ENCODE data around the gene MUCL3.
"Not testable (repeated sequence)": the region's sequence is repeated elsewhere in the genome, so short reads cannot be mapped to it uniquely, and the experiment has no call there.

MUCL3 gene

DNA sequence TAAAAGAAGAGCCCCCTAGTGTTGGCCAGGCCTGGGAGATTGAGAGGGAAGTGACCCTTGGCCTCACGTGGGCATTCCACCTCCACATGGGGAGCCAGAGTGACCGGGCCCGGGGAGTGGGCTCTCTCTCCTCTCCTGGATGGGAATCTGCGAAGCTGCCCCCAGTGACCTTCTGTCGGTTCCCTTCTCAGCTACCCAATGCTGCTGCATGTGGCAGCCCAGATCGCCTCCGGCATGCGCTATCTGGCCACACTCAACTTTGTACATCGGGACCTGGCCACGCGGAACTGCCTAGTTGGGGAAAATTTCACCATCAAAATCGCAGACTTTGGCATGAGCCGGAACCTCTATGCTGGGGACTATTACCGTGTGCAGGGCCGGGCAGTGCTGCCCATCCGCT, 42.9 kb upstream of the MUCL3 start:
- TF ChIP-seq BACH2 (CRISPR knock-in tag; IDR thresholded peaks at IDR 0.05; ENCODE audit: borderline replicate concordance) (no peak), ZNF565 (CRISPR knock-in tag; conservative IDR thresholded peaks at IDR 0.05; ENCODE audit: low read depth) (no peak), PPARA (CRISPR knock-in tag; IDR thresholded peaks at IDR 0.05; ENCODE audit: borderline replicate concordance) (no peak), ZFP30 (CRISPR knock-in tag; IDR thresholded peaks at IDR 0.05) (no peak), TOX (CRISPR knock-in tag; IDR thresholded peaks at IDR 0.05; ENCODE audit: borderline replicate concordance) (no peak), ZNF70 (CRISPR knock-in tag; IDR thresholded peaks at IDR 0.05) (no peak), GLIS3 (CRISPR knock-in tag; IDR thresholded peaks at IDR 0.05) (no peak)
- ATAC-seq: no peak

DNA sequence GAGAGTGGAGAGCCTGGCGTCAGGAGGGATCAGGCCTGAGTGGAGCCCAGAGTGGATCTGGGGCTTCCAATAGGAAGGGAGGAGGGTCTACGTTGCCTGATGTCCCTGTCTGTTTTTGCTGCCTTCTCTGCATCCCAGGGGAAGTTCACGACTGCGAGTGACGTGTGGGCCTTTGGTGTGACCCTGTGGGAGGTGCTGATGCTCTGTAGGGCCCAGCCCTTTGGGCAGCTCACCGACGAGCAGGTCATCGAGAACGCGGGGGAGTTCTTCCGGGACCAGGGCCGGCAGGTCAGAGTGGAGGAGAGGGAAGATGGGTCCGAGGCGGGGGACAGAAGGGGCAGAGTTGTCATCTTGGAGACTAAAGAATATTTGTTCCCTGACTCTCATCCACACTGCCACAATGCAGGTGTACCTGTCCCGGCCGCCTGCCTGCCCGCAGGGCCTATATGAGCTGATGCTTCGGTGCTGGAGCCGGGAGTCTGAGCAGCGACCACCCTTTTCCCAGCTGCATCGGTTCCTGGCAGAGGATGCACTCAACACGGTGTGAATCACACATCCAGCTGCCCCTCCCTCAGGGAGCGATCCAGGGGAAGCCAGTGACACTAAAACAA, 41.9 kb upstream of the MUCL3 start:
- ATAC-seq: no peak
- TF ChIP-seq CSDC2 (CRISPR knock-in tag; IDR thresholded peaks at IDR 0.05) (no peak), GLIS3 (CRISPR knock-in tag; IDR thresholded peaks at IDR 0.05) (no peak), OSR1 (CRISPR knock-in tag; IDR thresholded peaks at IDR 0.05) (no peak), ZFP30 (CRISPR knock-in tag; IDR thresholded peaks at IDR 0.05) (no peak), RARB (CRISPR knock-in tag; IDR thresholded peaks at IDR 0.05) (no peak), SNAI2 (CRISPR knock-in tag; IDR thresholded peaks at IDR 0.05) (no peak), ZNF70 (CRISPR knock-in tag; IDR thresholded peaks at IDR 0.05) (no peak), ZNF8 (CRISPR knock-in tag; IDR thresholded peaks at IDR 0.05) (no peak), ZFP3 (CRISPR knock-in tag; IDR thresholded peaks at IDR 0.05) (no peak)
- TF ChIP-seq, protein P1, sequence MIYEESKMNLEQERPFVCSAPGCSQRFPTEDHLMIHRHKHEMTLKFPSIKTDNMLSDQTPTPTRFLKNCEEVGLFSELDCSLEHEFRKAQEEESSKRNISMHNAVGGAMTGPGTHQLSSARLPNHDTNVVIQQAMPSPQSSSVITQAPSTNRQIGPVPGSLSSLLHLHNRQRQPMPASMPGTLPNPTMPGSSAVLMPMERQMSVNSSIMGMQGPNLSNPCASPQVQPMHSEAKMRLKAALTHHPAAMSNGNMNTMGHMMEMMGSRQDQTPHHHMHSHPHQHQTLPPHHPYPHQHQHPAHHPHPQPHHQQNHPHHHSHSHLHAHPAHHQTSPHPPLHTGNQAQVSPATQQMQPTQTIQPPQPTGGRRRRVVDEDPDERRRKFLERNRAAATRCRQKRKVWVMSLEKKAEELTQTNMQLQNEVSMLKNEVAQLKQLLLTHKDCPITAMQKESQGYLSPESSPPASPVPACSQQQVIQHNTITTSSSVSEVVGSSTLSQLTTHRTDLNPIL (CRISPR knock-in tag; IDR thresholded peaks at IDR 0.05; ENCODE audit: low read depth): no peak

DNA sequence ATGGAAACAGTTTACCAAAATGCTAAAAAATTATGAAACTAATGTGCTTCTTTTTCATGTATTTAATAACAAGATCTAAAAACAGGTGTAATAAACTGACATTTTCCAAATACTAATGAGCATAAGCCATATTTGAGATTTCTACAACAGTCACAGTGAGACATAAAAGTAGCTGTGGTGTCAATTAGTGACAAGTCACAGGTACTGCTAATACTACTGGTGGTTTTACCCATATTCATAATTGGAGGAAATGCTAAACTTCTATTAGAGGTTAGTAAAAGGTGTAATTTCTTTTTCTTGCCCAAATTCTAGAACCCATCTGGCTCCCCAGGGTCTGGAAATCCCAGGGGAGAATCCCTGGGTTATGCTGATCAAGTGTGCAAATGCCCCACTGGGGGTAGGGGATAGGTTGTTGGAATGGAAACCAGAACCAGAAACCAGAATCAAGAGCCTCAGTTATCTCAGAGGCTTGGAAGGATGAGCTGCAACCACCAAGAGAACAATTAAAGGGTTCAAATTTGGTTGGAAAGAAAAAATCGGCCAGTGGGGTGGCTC, 39.8 kb upstream of the MUCL3 start:
- no peak for ATAC-seq

DNA sequence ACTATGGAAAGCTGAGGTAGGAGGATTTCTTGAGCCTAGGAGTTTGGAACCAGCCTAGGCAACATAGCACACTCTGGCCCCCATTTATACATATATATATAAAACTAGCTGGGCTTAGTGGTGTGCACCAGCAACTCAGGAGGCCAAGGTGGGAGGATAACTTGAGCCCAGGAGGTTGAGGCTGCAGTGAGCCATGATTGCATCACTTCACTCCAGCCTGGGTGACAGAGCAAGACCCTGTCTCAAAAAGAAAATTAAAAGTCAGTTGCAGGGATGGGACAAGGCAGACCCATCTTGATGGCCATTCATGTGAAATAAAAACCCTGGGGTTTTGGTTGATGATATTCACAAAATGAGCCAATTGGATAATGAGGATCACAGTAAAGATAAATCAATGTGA, 39.3 kb upstream of the MUCL3 start:
- TF ChIP-seq ZFP30 (CRISPR knock-in tag; IDR thresholded peaks at IDR 0.05) (no peak), ZNF8 (CRISPR knock-in tag; IDR thresholded peaks at IDR 0.05) (no peak), TOX (CRISPR knock-in tag; IDR thresholded peaks at IDR 0.05; ENCODE audit: borderline replicate concordance) (no peak), PPARA (CRISPR knock-in tag; IDR thresholded peaks at IDR 0.05; ENCODE audit: borderline replicate concordance) (no peak), ZC3H10 (CRISPR knock-in tag; IDR thresholded peaks at IDR 0.05) (no peak), ZNF565 (CRISPR knock-in tag; conservative IDR thresholded peaks at IDR 0.05; ENCODE audit: low read depth) (no peak), ISL1 (CRISPR knock-in tag; IDR thresholded peaks at IDR 0.05) (no peak), CSDC2 (CRISPR knock-in tag; IDR thresholded peaks at IDR 0.05) (no peak), BACH2 (CRISPR knock-in tag; IDR thresholded peaks at IDR 0.05; ENCODE audit: borderline replicate concordance) (no peak), OSR1 (CRISPR knock-in tag; IDR thresholded peaks at IDR 0.05) (no peak), ESRRG (CRISPR knock-in tag; IDR thresholded peaks at IDR 0.05) (no peak), RARB (CRISPR knock-in tag; IDR thresholded peaks at IDR 0.05) (no peak)
- no peak; the same call in 2 of the 3 replicates for ATAC-seq

More for the DNA sequence above, 39.8 kb upstream of the MUCL3 start:
- no peak for TF ChIP-seq ESRRG (CRISPR knock-in tag; IDR thresholded peaks at IDR 0.05)
- TF ChIP-seq TCF4 (CRISPR knock-in tag; IDR thresholded peaks at IDR 0.05; ENCODE audit: borderline replicate concordance): no peak
- TF ChIP-seq, protein P2, sequence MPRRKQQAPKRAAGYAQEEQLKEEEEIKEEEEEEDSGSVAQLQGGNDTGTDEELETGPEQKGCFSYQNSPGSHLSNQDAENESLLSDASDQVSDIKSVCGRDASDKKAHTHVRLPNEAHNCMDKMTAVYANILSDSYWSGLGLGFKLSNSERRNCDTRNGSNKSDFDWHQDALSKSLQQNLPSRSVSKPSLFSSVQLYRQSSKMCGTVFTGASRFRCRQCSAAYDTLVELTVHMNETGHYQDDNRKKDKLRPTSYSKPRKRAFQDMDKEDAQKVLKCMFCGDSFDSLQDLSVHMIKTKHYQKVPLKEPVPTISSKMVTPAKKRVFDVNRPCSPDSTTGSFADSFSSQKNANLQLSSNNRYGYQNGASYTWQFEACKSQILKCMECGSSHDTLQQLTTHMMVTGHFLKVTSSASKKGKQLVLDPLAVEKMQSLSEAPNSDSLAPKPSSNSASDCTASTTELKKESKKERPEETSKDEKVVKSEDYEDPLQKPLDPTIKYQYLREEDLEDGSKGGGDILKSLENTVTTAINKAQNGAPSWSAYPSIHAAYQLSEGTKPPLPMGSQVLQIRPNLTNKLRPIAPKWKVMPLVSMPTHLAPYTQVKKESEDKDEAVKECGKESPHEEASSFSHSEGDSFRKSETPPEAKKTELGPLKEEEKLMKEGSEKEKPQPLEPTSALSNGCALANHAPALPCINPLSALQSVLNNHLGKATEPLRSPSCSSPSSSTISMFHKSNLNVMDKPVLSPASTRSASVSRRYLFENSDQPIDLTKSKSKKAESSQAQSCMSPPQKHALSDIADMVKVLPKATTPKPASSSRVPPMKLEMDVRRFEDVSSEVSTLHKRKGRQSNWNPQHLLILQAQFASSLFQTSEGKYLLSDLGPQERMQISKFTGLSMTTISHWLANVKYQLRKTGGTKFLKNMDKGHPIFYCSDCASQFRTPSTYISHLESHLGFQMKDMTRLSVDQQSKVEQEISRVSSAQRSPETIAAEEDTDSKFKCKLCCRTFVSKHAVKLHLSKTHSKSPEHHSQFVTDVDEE (CRISPR knock-in tag; IDR thresholded peaks at IDR 0.05): no peak

DNA sequence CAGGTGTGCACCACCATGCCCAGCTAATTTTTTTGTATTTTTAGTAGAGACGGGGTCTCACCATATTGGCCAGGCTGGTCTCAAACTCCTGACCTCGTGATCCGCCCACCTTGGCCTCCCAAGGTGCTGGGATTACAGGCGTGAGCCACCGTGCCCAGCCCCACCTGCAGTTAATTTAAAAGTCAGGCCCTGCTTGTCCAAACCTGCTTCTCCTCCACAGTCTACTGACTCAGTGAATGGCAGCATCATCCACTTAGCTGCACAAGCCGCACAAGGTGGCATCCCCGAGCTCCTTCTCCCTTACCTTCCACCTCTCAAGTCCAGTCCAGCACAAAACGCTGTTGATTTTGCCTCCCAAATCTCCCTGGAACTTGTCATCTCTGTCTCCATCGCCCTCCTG, 38.6 kb upstream of the MUCL3 start:
- not testable (repeated sequence) for ATAC-seq

DNA sequence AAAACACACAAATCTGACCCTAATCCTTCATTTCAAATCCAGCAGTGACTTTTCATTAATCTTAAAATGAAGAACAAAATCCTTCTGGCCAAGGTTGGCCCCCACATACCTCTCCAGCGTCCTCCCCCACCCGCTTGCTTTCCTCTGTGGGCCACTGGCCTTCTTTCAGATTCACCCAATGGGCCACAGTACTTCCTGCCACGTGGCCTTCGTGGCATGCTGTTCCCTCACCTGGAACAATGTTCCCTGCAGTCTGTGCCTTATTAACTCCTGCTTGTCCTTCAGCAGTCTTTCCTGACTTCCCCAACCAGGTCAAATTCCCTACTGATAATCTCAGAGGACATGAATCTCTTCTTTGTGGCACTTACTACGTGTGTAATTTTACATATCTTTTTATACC, 38.1 kb upstream of the MUCL3 start:
- no peak for TF ChIP-seq ZNF70 (CRISPR knock-in tag; IDR thresholded peaks at IDR 0.05)
- TF ChIP-seq, protein P2 (CRISPR knock-in tag; IDR thresholded peaks at IDR 0.05): no peak
- ATAC-seq: no peak

All from SK-N-SH treated with all-trans-retinoic acid at 6 μM for 48 hours (cell line).